Measurements from ENCODE around the gene TECPR2. TPM values are rescaled to one million over a fixed set of nuclear protein-coding genes. Genes with fewer than 3 reads are reported as not detected.

Gene TECPR2
- total RNA-seq, 1 donor from 2014 or later: 24.5 TPM

GRCh38 chr14:102378830-102379229 lies 16.1 kb downstream of the TECPR2 start:
- H3K4me3 Mint-ChIP-seq (ENCODE audit: unreplicated experiment): no peak overlapping the region
- no peak for DNase-seq
- no peak for TF ChIP-seq CTCF (IDR thresholded peaks at IDR 0.05; ENCODE audit: partially characterized antibody, unreplicated experiment)
- peaks cover 2% of the 10 kb centered on the region for H3K27me3 Mint-ChIP-seq (ENCODE audit: unreplicated experiment)
- H3K36me3 Mint-ChIP-seq (ENCODE audit: unreplicated experiment): no peaks in the 10 kb centered on the region
- peaks cover 2% of the 10 kb centered on the region for H3K9me3 Mint-ChIP-seq (ENCODE audit: unreplicated experiment)
- H3K27ac Mint-ChIP-seq (ENCODE audit: unreplicated experiment): no peak overlapping the region
- H3K4me1 Mint-ChIP-seq (ENCODE audit: low read depth, unreplicated experiment): no peaks in the 10 kb centered on the region

- H3K36me3 Mint-ChIP-seq (ENCODE audit: unreplicated experiment): peaks cover under 1% of the 10 kb centered on the region
- no peak overlapping the region for H3K27ac Mint-ChIP-seq (ENCODE audit: unreplicated experiment)
- no peak overlapping the region for H3K4me3 Mint-ChIP-seq (ENCODE audit: unreplicated experiment)
- DNase-seq: no peak
- H3K27me3 Mint-ChIP-seq (ENCODE audit: unreplicated experiment): peaks cover 5% of the 10 kb centered on the region
- H3K9me3 Mint-ChIP-seq (ENCODE audit: unreplicated experiment): no peaks in the 10 kb centered on the region
- no peak for TF ChIP-seq CTCF (IDR thresholded peaks at IDR 0.05; ENCODE audit: partially characterized antibody, unreplicated experiment)
- no peaks in the 10 kb centered on the region for H3K4me1 Mint-ChIP-seq (ENCODE audit: low read depth, unreplicated experiment)
Measured at GRCh38 chr14:102387086-102387485, 24.3 kb downstream of the TECPR2 start.

- Mint-ChIP-seq H3K27me3 (ENCODE audit: unreplicated experiment) (peaks cover under 1% of the 10 kb centered on the region), H3K36me3 (ENCODE audit: unreplicated experiment) (peaks cover 5% of the 10 kb centered on the region), H3K9me3 (ENCODE audit: unreplicated experiment) (no peaks in the 10 kb centered on the region), H3K27ac (ENCODE audit: unreplicated experiment) (no peak overlapping the region), H3K4me3 (ENCODE audit: unreplicated experiment) (no peak overlapping the region), H3K4me1 (ENCODE audit: low read depth, unreplicated experiment) (no peaks in the 10 kb centered on the region)
- no peak for DNase-seq
- TF ChIP-seq CTCF (IDR thresholded peaks at IDR 0.05; ENCODE audit: partially characterized antibody, unreplicated experiment): no peak
Measured at GRCh38 chr14:102389246-102389645, 26.5 kb downstream of the TECPR2 start.

- Mint-ChIP-seq H3K36me3 (ENCODE audit: unreplicated experiment) (peaks cover 5% of the 10 kb centered on the region), H3K4me3 (ENCODE audit: unreplicated experiment) (no peak overlapping the region), H3K4me1 (ENCODE audit: low read depth, unreplicated experiment) (no peaks in the 10 kb centered on the region), H3K27me3 (ENCODE audit: unreplicated experiment) (no peaks in the 10 kb centered on the region), H3K27ac (ENCODE audit: unreplicated experiment) (no peak overlapping the region), H3K9me3 (ENCODE audit: unreplicated experiment) (no peaks in the 10 kb centered on the region)
- TF ChIP-seq CTCF (IDR thresholded peaks at IDR 0.05; ENCODE audit: partially characterized antibody, unreplicated experiment): no peak
- no peak for DNase-seq
Measured at GRCh38 chr14:102390064-102390855, 27.5 kb downstream of the TECPR2 start.

- Mint-ChIP-seq H3K4me1 (ENCODE audit: low read depth, unreplicated experiment) (no peaks in the 10 kb centered on the region), H3K36me3 (ENCODE audit: unreplicated experiment) (peaks cover 16% of the 10 kb centered on the region), H3K9me3 (ENCODE audit: unreplicated experiment) (peaks cover 5% of the 10 kb centered on the region), H3K27me3 (ENCODE audit: unreplicated experiment) (no peaks in the 10 kb centered on the region), H3K4me3 (ENCODE audit: unreplicated experiment) (no peak overlapping the region), H3K27ac (ENCODE audit: unreplicated experiment) (no peak overlapping the region)
- TF ChIP-seq CTCF (IDR thresholded peaks at IDR 0.05; ENCODE audit: partially characterized antibody, unreplicated experiment): no peak
- no peak for DNase-seq
Measured at GRCh38 chr14:102392506-102392905, 29.8 kb downstream of the TECPR2 start.
